CD4-positive, alpha-beta memory T cell (primary cell): ENCODE data around the gene CTAGE15. TPM values are rescaled to one million over a fixed set of nuclear protein-coding genes. Genes with fewer than 3 reads are reported as not detected.
"Not testable (repeated sequence)": the region's sequence is repeated elsewhere in the genome, so short reads cannot be mapped to it uniquely, and the experiment has no call there.

Experiments
- CTCF ChIA-PET: fragments of 350-600 bp; sonication (Branson Sonifier 250); formaldehyde crosslinking; loops from one replicate; lab custom pipeline; 2021; ENCODE audit warnings: inconsistent platforms; ENCODE audit not compliant: partially characterized antibody; lab: Charles Lee
- POLR2A ChIA-PET: fragments of 350-600 bp; sonication (Branson Sonifier 250); formaldehyde crosslinking; loops from one replicate; lab custom pipeline; 2021; ENCODE audit not compliant: partially characterized antibody; lab: Charles Lee
- DNase-seq, 5 donors: peaks; one replicate each; pipeline versions ENCODE4 v3.0.0 to v3.0.0-alpha.2; 2020 to 2022; ENCODE audit warnings: mixed read lengths in 1 of 5
- H3K27ac ChIP-seq: one replicate; pipeline ENCODE4 v1.7.0; 2013; ENCODE audit warnings: low read depth, low read length
- H3K27me3 ChIP-seq: 2 replicates; pipeline ENCODE4 v1.7.0; 2013; ENCODE audit warnings: mild to moderate bottlenecking, low read length, moderate library complexity; ENCODE audit not compliant: insufficient read depth
- H3K36me3 ChIP-seq: 2 replicates; pipeline ENCODE4 v1.7.0; 2013; ENCODE audit warnings: mild to moderate bottlenecking, low read length, moderate library complexity; ENCODE audit not compliant: insufficient read depth
- H3K4me1 ChIP-seq: 2 replicates; pipeline ENCODE4 v1.7.0; 2013; ENCODE audit warnings: mild to moderate bottlenecking, low read length, moderate library complexity; ENCODE audit not compliant: insufficient read depth
- H3K4me3 ChIP-seq, 2 donors: one replicate each; pipeline ENCODE4 v1.7.0; 2013; ENCODE audit warnings: low read length in 2 of 2, mild to moderate bottlenecking in 1 of 2
- H3K9me3 ChIP-seq, 2 donors: one replicate each; pipeline ENCODE4 v1.7.0; 2013; ENCODE audit warnings: low read length in 2 of 2, control low read depth in 1 of 2; ENCODE audit not compliant: control insufficient read depth in 1 of 2
- H3K27ac Mint-ChIP-seq, 7 donors: one replicate each; pipeline ENCODE4 v1.8.0; 2020 to 2021; ENCODE audit warnings: mixed read lengths in 7 of 7, mild to moderate bottlenecking in 6 of 7, inconsistent platforms in 3 of 7, moderate library complexity in 3 of 7
- H3K27me3 Mint-ChIP-seq, 2 donors: one replicate each; pipeline ENCODE4 v1.8.0; 2020 to 2021; ENCODE audit warnings: mixed read lengths in 2 of 2
- H3K36me3 Mint-ChIP-seq, 2 donors: one replicate each; pipeline ENCODE4 v1.8.0; 2020 to 2021; ENCODE audit warnings: mixed read lengths in 2 of 2, inconsistent platforms in 1 of 2, mild to moderate bottlenecking in 1 of 2
- H3K4me1 Mint-ChIP-seq, 4 donors: one replicate each; pipeline ENCODE4 v1.8.0; 2020 to 2021; ENCODE audit warnings: mixed read lengths in 4 of 4, mild to moderate bottlenecking in 1 of 4
- H3K4me3 Mint-ChIP-seq, 8 donors: one replicate each; pipeline ENCODE4 v1.8.0; 2020 to 2021; ENCODE audit warnings: mixed read lengths in 8 of 8, mild to moderate bottlenecking in 7 of 8, moderate library complexity in 6 of 8, inconsistent platforms in 3 of 8
- H3K9me3 Mint-ChIP-seq, 8 donors: one replicate each; pipeline ENCODE4 v1.8.0; 2020 to 2021; ENCODE audit warnings: mixed read lengths in 8 of 8, mild to moderate bottlenecking in 5 of 8, inconsistent platforms in 3 of 8, moderate library complexity in 1 of 8
- intact Hi-C: fragments of 100-400 bp; cut with micrococcal nuclease; formaldehyde crosslinking; loops from one replicate; pipeline ENCODE4 v1.15.1; 2023
- polyA plus RNA-seq, 2 donors: library from polyadenylated mRNA; unstranded; fragments of 300-500 nt; fragmentation: Illumina TruSeq; gene quantifications; one replicate each; pipeline ENCODE4 v1.2.3, GENCODE V29; 2021
- total RNA-seq, 2 experiments: library from RNA; stranded (reverse); gene quantifications; one replicate each; pipeline ENCODE4 v1.2.3, GENCODE V29; 2021

Gene CTAGE15
- total RNA-seq (not detected), polyA plus RNA-seq (under 1 TPM in 1 of 2 donors, not detected in 1; 0.11 TPM)

- POLR2A ChIA-PET, H3K9me3 Mint-ChIP-seq, H3K4me3 ChIP-seq, H3K36me3 ChIP-seq, H3K27ac ChIP-seq, H3K27ac Mint-ChIP-seq, H3K4me1 ChIP-seq, H3K9me3 ChIP-seq, CTCF ChIA-PET, H3K4me1 Mint-ChIP-seq, H3K36me3 Mint-ChIP-seq, intact Hi-C loops, DNase-seq, H3K27me3 ChIP-seq, H3K4me3 Mint-ChIP-seq, H3K27me3 Mint-ChIP-seq: not testable (repeated sequence)
These were observed at the start of gene CTAGE15 for GRCh38 chr7:143571501-143571900. Gene CTAGE15, plus strand, starts transcription at chr7:143571801. Its CDS starts 17 bp downstream, at chr7:143571818.

GRCh38 chr7:143522309-143522916 lies 49.2 kb upstream of the CTAGE15 start:
- H3K4me3 ChIP-seq, H3K9me3 ChIP-seq, H3K36me3 ChIP-seq, H3K4me1 Mint-ChIP-seq, H3K27ac Mint-ChIP-seq, DNase-seq, H3K4me3 Mint-ChIP-seq, H3K4me1 ChIP-seq, H3K27me3 Mint-ChIP-seq, H3K27me3 ChIP-seq, intact Hi-C loops, H3K27ac ChIP-seq, CTCF ChIA-PET, H3K9me3 Mint-ChIP-seq, POLR2A ChIA-PET, H3K36me3 Mint-ChIP-seq: not testable (repeated sequence)

- H3K9me3 Mint-ChIP-seq, H3K9me3 ChIP-seq, H3K4me3 Mint-ChIP-seq, H3K27me3 ChIP-seq, H3K27me3 Mint-ChIP-seq, intact Hi-C loops, H3K4me1 ChIP-seq, DNase-seq, H3K36me3 ChIP-seq, CTCF ChIA-PET, H3K27ac ChIP-seq, H3K4me3 ChIP-seq, H3K4me1 Mint-ChIP-seq, H3K36me3 Mint-ChIP-seq, H3K27ac Mint-ChIP-seq, POLR2A ChIA-PET: not testable (repeated sequence)
These were observed 40.3 kb upstream of the CTAGE15 start for GRCh38 chr7:143531169-143531926.

GRCh38 chr7:143531932-143532331 lies 39.7 kb upstream of the CTAGE15 start:
- H3K27me3 ChIP-seq, H3K27ac Mint-ChIP-seq, H3K36me3 Mint-ChIP-seq, H3K27me3 Mint-ChIP-seq, H3K9me3 ChIP-seq, H3K27ac ChIP-seq, H3K36me3 ChIP-seq, intact Hi-C loops, H3K9me3 Mint-ChIP-seq, H3K4me3 Mint-ChIP-seq, DNase-seq, H3K4me3 ChIP-seq, CTCF ChIA-PET, H3K4me1 Mint-ChIP-seq, H3K4me1 ChIP-seq, POLR2A ChIA-PET: not testable (repeated sequence)

- intact Hi-C loops, H3K4me3 ChIP-seq, H3K4me3 Mint-ChIP-seq, H3K4me1 Mint-ChIP-seq, H3K36me3 Mint-ChIP-seq, H3K4me1 ChIP-seq, H3K27ac ChIP-seq, POLR2A ChIA-PET, CTCF ChIA-PET, H3K9me3 Mint-ChIP-seq, H3K36me3 ChIP-seq, H3K27me3 Mint-ChIP-seq, H3K27ac Mint-ChIP-seq, H3K27me3 ChIP-seq, H3K9me3 ChIP-seq, DNase-seq: not testable (repeated sequence)
These were observed 38.3 kb upstream of the CTAGE15 start for GRCh38 chr7:143533213-143533839.

- H3K27me3 ChIP-seq, H3K4me1 Mint-ChIP-seq, H3K9me3 ChIP-seq, H3K27ac Mint-ChIP-seq, CTCF ChIA-PET, H3K27me3 Mint-ChIP-seq, H3K4me1 ChIP-seq, POLR2A ChIA-PET, H3K36me3 Mint-ChIP-seq, intact Hi-C loops, DNase-seq, H3K4me3 ChIP-seq, H3K4me3 Mint-ChIP-seq, H3K36me3 ChIP-seq, H3K27ac ChIP-seq, H3K9me3 Mint-ChIP-seq: not testable (repeated sequence)
These were observed 35.2 kb upstream of the CTAGE15 start for GRCh38 chr7:143536443-143536842.

GRCh38 chr7:143543288-143544038 lies 28.1 kb upstream of the CTAGE15 start:
- CTCF ChIA-PET, H3K27ac Mint-ChIP-seq, H3K9me3 ChIP-seq, H3K4me1 Mint-ChIP-seq, H3K4me1 ChIP-seq, DNase-seq, H3K4me3 ChIP-seq, H3K27me3 Mint-ChIP-seq, H3K36me3 ChIP-seq, intact Hi-C loops, H3K4me3 Mint-ChIP-seq, POLR2A ChIA-PET, H3K27me3 ChIP-seq, H3K36me3 Mint-ChIP-seq, H3K9me3 Mint-ChIP-seq, H3K27ac ChIP-seq: not testable (repeated sequence)
